Measurements from ENCODE around the gene RNF138. TPM values are rescaled to one million over a fixed set of nuclear protein-coding genes. Genes with fewer than 3 reads are reported as not detected.
A peak's percentile ranks its signal among the peaks of the same experiment; 100 is the strongest.

RNF138 gene
- total RNA-seq, 1 experiment from 2014 or later = 61.8 TPM

DNA sequence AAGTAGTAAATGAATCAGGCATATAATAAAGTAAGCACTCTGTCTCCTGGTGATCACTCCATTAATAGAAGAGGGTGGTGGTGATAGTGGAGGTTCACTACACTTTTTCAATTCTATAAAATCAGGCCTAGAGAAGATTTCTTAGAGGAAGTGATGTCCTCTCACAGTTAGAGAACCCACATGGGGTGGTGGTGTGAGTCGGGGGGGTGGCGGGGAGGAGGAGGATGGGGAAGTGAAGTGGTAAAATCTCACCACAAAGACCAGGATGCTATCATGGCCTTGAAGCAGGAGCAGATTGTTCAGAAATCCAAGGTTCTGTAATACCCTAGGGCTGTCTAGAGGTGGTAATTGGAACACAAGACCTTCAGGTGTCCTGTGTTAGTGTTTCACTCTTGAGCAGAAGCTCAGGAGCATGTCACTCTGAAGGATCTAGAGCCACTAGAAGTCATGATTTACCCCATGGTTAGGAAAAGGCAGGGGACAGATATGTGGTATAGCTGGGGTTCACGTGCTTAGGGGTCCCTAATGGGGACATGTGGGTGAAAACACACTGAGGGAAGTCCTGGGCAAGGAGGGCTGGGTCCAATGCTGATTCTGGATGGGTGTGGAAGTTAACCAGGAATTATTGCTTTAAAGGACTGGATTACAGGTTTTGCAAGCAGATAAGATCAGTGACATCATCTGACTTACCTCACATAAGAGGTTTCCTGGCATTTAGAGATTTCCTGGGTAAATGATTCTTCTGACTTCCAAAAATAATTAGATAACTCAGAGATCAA is 42.1 kb upstream of the RNF138 start:
- no peak overlapping the region for H3K4me3 ChIP-seq (ENCODE audit: low read depth, low read length, poor library complexity, severe bottlenecking)
- peaks cover 16% of the 10 kb centered on the region for H3K4me1 ChIP-seq (ENCODE audit: insufficient read depth, low read length, poor library complexity, severe bottlenecking)
- no TSS peak for BruUV-seq (replicated peaks)
- intact Hi-C loops (cut with micrococcal nuclease; ENCODE audit: unreplicated experiment) = no loop called here
- H3K27me3 ChIP-seq (replicated peaks; ENCODE audit: insufficient read depth, low read depth, low read length, poor library complexity) = no peaks in the 10 kb centered on the region
- H3K36me3 ChIP-seq (ENCODE audit: insufficient read depth, low read length, poor library complexity, severe bottlenecking) = no peaks in the 10 kb centered on the region
- TF ChIP-seq, protein P1, sequence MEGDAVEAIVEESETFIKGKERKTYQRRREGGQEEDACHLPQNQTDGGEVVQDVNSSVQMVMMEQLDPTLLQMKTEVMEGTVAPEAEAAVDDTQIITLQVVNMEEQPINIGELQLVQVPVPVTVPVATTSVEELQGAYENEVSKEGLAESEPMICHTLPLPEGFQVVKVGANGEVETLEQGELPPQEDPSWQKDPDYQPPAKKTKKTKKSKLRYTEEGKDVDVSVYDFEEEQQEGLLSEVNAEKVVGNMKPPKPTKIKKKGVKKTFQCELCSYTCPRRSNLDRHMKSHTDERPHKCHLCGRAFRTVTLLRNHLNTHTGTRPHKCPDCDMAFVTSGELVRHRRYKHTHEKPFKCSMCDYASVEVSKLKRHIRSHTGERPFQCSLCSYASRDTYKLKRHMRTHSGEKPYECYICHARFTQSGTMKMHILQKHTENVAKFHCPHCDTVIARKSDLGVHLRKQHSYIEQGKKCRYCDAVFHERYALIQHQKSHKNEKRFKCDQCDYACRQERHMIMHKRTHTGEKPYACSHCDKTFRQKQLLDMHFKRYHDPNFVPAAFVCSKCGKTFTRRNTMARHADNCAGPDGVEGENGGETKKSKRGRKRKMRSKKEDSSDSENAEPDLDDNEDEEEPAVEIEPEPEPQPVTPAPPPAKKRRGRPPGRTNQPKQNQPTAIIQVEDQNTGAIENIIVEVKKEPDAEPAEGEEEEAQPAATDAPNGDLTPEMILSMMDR (conservative IDR thresholded peaks at IDR 0.05; ENCODE audit: low read depth, low read length) = no peak
- TF ChIP-seq EZH2 (IDR thresholded peaks at IDR 0.05; ENCODE audit: borderline replicate concordance, low read depth, low read length, poor library complexity, severe bottlenecking) = no peak
- ChIA-PET POLR2A (ENCODE audit: low non-redundant PET) (no interaction called here), CTCF (interaction anchor here (0.6 kb wide), 1 partner anchor 361 kb away, joined by 3 read pairs; no protein-coding TSS in a partner anchor)
- H3K27ac ChIP-seq (ENCODE audit: low read depth, low read length, poor library complexity, severe bottlenecking) = peak overlapping the region; percentile 40
- H3K9me3 ChIP-seq (ENCODE audit: low read depth, low read length, poor library complexity, severe bottlenecking) = no peaks in the 10 kb centered on the region
- peak; percentile 26 for DNase-seq (ENCODE audit: low spot score)

DNA sequence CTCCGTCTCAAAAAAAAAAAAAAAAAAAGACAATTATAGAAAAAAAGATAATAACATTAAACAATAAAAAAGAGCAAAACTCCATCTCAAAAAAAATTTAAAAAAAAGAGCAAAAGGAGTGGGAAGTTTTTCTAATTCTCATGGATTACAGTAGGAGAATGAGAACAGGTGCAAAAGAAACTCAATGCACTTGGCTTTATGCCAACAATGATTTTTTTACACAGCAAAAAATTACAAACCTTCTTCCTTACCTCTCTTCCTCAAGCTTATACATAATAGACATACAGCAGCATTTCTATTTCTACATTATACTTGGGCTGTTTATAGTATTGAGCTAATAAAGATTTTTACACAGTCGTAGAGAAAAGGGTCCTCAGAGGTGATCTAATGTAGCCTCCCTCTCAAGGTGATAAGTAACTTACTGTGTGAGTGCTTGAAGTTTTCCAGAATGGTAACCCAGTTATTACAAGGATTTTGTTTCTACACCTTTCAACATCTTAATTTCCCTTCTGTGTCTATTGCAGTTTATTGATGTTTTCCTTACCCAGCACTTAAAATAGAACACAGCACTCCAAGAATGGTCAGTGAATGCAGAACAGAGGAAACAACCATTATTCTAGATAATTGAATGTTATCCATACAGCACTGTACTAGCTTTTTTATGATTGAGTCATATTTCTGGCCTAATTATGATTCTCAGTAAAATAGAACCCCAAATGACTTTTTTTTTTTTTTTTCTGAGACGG is 34.9 kb upstream of the RNF138 start:
- ChIA-PET POLR2A (ENCODE audit: low non-redundant PET) (no interaction called here), CTCF (no interaction called here)
- Histone ChIP-seq H3K27ac (ENCODE audit: low read depth, low read length, poor library complexity, severe bottlenecking) (no peak overlapping the region), H3K4me1 (ENCODE audit: insufficient read depth, low read length, poor library complexity, severe bottlenecking) (no peaks in the 10 kb centered on the region), H3K36me3 (ENCODE audit: insufficient read depth, low read length, poor library complexity, severe bottlenecking) (no peaks in the 10 kb centered on the region), H3K9me3 (ENCODE audit: low read depth, low read length, poor library complexity, severe bottlenecking) (no peaks in the 10 kb centered on the region), H3K27me3 (replicated peaks; ENCODE audit: insufficient read depth, low read depth, low read length, poor library complexity) (no peaks in the 10 kb centered on the region), H3K4me3 (ENCODE audit: low read depth, low read length, poor library complexity, severe bottlenecking) (no peak overlapping the region)
- no TSS peak for BruUV-seq (replicated peaks)
- DNase-seq (ENCODE audit: low spot score) = no peak
- intact Hi-C loops (cut with micrococcal nuclease; ENCODE audit: unreplicated experiment) = no loop called here
- TF ChIP-seq EZH2 (IDR thresholded peaks at IDR 0.05; ENCODE audit: borderline replicate concordance, low read depth, low read length, poor library complexity, severe bottlenecking) = no peak
- TF ChIP-seq, protein P1 (conservative IDR thresholded peaks at IDR 0.05; ENCODE audit: low read depth, low read length) = no peak

DNA sequence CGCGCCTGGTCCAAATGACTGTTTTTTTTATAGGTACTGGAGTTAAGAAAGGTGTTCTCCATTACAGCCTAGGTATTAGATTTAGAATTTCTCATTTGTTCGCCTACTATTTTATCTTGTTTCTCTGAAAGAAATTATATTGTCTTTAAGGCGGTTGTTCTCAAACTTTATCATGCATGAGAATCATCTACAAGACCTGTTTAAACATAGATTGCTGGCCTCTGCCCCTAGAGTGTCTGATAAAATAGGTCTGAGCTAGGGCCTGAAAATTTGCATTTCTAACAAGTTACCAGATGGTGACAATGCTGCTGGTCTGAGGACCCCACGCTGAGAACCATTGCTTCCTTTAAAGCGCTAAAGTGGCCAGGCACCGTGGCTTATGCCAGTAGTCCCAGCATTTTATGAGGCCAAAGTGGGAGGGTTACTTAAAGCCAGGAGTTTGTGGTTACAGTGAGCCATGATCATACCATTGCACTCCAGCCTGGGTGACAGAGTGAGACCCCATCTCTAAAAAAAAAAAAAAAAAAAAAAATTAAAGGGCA is 34.0 kb upstream of the RNF138 start:
- ChIA-PET CTCF (no interaction called here), POLR2A (ENCODE audit: low non-redundant PET) (no interaction called here)
- H3K4me1 ChIP-seq (ENCODE audit: insufficient read depth, low read length, poor library complexity, severe bottlenecking) = no peaks in the 10 kb centered on the region
- H3K27me3 ChIP-seq (replicated peaks; ENCODE audit: insufficient read depth, low read depth, low read length, poor library complexity) = no peaks in the 10 kb centered on the region
- DNase-seq (ENCODE audit: low spot score) = no peak
- H3K9me3 ChIP-seq (ENCODE audit: low read depth, low read length, poor library complexity, severe bottlenecking) = no peaks in the 10 kb centered on the region
- no peak for TF ChIP-seq EZH2 (IDR thresholded peaks at IDR 0.05; ENCODE audit: borderline replicate concordance, low read depth, low read length, poor library complexity, severe bottlenecking)
- TF ChIP-seq, protein P1 (conservative IDR thresholded peaks at IDR 0.05; ENCODE audit: low read depth, low read length) = no peak
- H3K4me3 ChIP-seq (ENCODE audit: low read depth, low read length, poor library complexity, severe bottlenecking) = no peak overlapping the region
- intact Hi-C loops (cut with micrococcal nuclease; ENCODE audit: unreplicated experiment) = no loop called here
- BruUV-seq (replicated peaks) = no TSS peak
- H3K36me3 ChIP-seq (ENCODE audit: insufficient read depth, low read length, poor library complexity, severe bottlenecking) = no peaks in the 10 kb centered on the region
- no peak overlapping the region for H3K27ac ChIP-seq (ENCODE audit: low read depth, low read length, poor library complexity, severe bottlenecking)

All from A673 (cell line).